NCI-H1930 (cell line): ENCODE measurements around the gene GPX2.

Source experiments
- DNase-seq, 2 experiments: peaks; one replicate each; lab custom pipeline; 2025; lab: John Stamatoyannopoulos, UW

GPX2 gene

DNA sequence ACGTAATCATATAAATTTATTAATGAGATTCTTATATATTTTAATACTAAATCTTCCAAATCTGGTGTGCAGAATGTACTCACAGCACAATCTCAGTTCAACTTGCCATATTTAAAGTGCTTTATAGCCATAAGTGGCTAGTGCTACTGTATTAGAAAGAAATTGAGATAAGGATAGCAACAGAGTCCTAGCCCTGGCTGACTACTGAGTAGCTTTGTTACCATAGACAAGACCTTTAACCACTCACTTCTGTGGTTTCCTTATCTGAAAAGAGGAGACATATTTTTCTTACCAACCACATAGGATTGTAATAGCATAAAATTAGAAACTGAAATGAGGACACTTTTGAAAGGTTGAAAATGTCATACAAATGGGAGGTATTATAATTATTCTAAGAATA lies 30.3 kb downstream of the GPX2 start:
- DNase-seq, result no peak

DNA sequence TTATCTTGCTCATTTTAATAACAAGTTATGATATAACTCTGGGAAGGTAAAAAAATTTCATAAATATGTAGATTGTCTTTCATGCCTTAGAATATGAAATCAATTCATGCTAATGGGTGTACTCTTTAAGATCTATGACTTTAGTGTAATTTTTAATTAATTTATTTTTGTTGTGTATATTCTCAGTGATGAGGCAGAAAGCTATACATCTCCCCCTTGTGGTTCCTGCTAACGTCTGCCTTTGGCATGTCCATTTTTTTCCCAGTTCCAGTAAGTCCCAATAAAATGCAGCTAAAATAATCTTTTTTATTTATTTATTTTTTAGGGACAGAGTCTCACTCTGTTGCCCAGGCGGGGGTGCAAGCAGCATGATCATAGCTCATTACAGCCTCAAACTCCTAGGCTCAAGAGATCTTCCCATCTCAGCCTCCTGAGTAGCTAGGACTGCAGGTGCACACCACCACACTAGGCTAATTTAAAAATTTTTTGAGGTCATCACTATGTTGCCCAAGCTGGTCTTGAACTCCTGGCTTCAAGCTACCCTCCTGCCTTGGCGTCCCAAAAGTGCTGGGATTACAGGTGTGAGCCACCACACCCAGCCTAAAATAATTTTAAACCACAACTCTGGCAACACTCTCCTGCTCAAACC lies 31.6 kb downstream of the GPX2 start:
- peak in 1 of 2 experiments; percentile 18 for DNase-seq

- no peak for DNase-seq
Measured at GRCh38 chr14:64906022-64906421, 36.5 kb downstream of the GPX2 start.

- DNase-seq, result no peak
Measured at GRCh38 chr14:64899958-64900357, 42.6 kb downstream of the GPX2 start.

GRCh38 chr14:64891839-64892375 lies 50.6 kb downstream of the GPX2 start:
- peak; percentile 12 to 35 for DNase-seq

GRCh38 chr14:64891173-64891838 lies 51.2 kb downstream of the GPX2 start:
- DNase-seq, result no peak

DNA sequence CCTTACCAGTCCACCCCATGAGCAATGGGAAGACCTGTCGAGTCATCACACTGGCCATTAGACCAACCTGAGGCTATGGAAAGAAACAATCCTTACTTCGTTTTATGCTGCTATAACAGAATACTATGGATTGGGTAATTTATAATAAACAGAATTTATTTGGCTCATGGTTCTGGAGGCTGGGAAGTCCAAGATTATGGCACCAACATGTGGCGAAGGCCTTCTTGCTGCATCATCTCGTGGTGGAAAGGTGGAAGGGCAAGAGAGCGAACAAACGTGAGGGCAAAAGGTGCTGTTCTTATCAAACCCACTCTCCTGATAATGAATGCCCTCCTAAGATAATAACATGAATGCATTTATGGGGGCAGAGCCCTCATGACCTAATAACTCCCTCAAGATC lies 53.2 kb downstream of the GPX2 start:
- DNase-seq, result no peak
